ENCODE measurements around the gene ZNF512B.

The ZNF512B gene

GRCh38 chr20:63979557-63980316 lies 10.0 kb upstream of the ZNF512B start, which contains the start of gene SAMD10 (continued):
- TF ChIP-seq KLF16 (tag by site-specific recombination; IDR thresholded peaks at IDR 0.05) = peak; percentile 61; the same call in 1 of the 2 replicates
- TF ChIP-seq ZNF18 (tag by site-specific recombination; IDR thresholded peaks at IDR 0.05) = no peak
- no peak for TF ChIP-seq ZNF394 (tag by site-specific recombination; IDR thresholded peaks at IDR 0.05; ENCODE audit: borderline replicate concordance)
- no peak for TF ChIP-seq ZSCAN23 (tag by site-specific recombination; IDR thresholded peaks at IDR 0.05)
- peak; percentile 95 for TF ChIP-seq ZFHX2 (tag by site-specific recombination; conservative IDR thresholded peaks at IDR 0.05)
- no peak for TF ChIP-seq ZNF530 (tag by site-specific recombination; IDR thresholded peaks at IDR 0.05; ENCODE audit: low read depth)
- no peak for TF ChIP-seq REPIN1 (tag by site-specific recombination; IDR thresholded peaks at IDR 0.05; ENCODE audit: low read depth)
- peak; percentile 76 for TF ChIP-seq ZNF398 (tag by site-specific recombination; IDR thresholded peaks at IDR 0.05)
- TF ChIP-seq ZNF280C (tag by site-specific recombination; IDR thresholded peaks at IDR 0.05) = no peak
- no peak for TF ChIP-seq HIC1 (tag by site-specific recombination; IDR thresholded peaks at IDR 0.05)
- no peak for TF ChIP-seq ZSCAN30 (tag by site-specific recombination; IDR thresholded peaks at IDR 0.05)
- peak; percentile 62 for TF ChIP-seq KLF10 (tag by site-specific recombination; IDR thresholded peaks at IDR 0.05)
- TF ChIP-seq ZNF214 (tag by site-specific recombination; IDR thresholded peaks at IDR 0.05; ENCODE audit: borderline replicate concordance) = no peak
- no peak for TF ChIP-seq YY1 (tag by site-specific recombination; IDR thresholded peaks at IDR 0.05)
- TF ChIP-seq ZNF132 (tag by site-specific recombination; IDR thresholded peaks at IDR 0.05; ENCODE audit: borderline replicate concordance) = no peak
- peak; percentile 43; the same call in 1 of the 2 replicates for TF ChIP-seq KLF1 (tag by site-specific recombination; IDR thresholded peaks at IDR 0.05)
- no peak for TF ChIP-seq ZNF645 (tag by site-specific recombination; IDR thresholded peaks at IDR 0.05)
- no peak for TF ChIP-seq HOXC10 (CRISPR knock-in tag; IDR thresholded peaks at IDR 0.05)
- no peak for TF ChIP-seq OSR2 (tag by site-specific recombination; IDR thresholded peaks at IDR 0.05)
- no peak for TF ChIP-seq ZNF391 (tag by site-specific recombination; IDR thresholded peaks at IDR 0.05; ENCODE audit: borderline replicate concordance, low read depth)
- TF ChIP-seq ZNF37A (tag by site-specific recombination; IDR thresholded peaks at IDR 0.05) = no peak
- TF ChIP-seq ZNF488 (tag by site-specific recombination; IDR thresholded peaks at IDR 0.05) = no peak
- peak; percentile 86 for TF ChIP-seq ZIC2 (tag by site-specific recombination; IDR thresholded peaks at IDR 0.05)
- no peak for TF ChIP-seq ZNF157 (tag by site-specific recombination; IDR thresholded peaks at IDR 0.05)
- TF ChIP-seq PATZ1 (tag by site-specific recombination; IDR thresholded peaks at IDR 0.05) = peak; percentile 89
- no peak for TF ChIP-seq ZNF184 (tag by site-specific recombination; IDR thresholded peaks at IDR 0.05)

Data from HEK293 (cell line).